WTC11 (cell line): Measurements from ENCODE around the gene ACAD9.

Experiments
- FOXJ3 ChIP-seq: sonication (generic); formaldehyde crosslinking; IDR thresholded peaks from 2 replicates; pipeline ENCODE4 v1.9.0; 2021; ENCODE audit warnings: missing genetic modification reagents, mild to moderate bottlenecking, borderline replicate concordance
- FOXP1 ChIP-seq: sonication (generic); formaldehyde crosslinking; IDR thresholded peaks from 2 replicates; pipeline ENCODE4 v1.8.0; 2022; ENCODE audit warnings: missing genetic modification reagents, mild to moderate bottlenecking, moderate library complexity, borderline replicate concordance
- GRHL2 ChIP-seq: fragments of 250-450 bp; sonication (Bioruptor Pico); IDR thresholded peaks from 2 replicates; pipeline ENCODE4 v1.8.0; 2022; ENCODE audit warnings: mild to moderate bottlenecking, moderate library complexity; ENCODE audit not compliant: insufficient replicate concordance, severe bottlenecking
- KAT7 ChIP-seq: sonication (generic); formaldehyde crosslinking; IDR thresholded peaks from 2 replicates; pipeline ENCODE4 v1.8.1; 2023; ENCODE audit warnings: missing genetic modification reagents, mild to moderate bottlenecking, borderline replicate concordance
- TP53 ChIP-seq: sonication (generic); formaldehyde crosslinking; IDR thresholded peaks from 2 replicates; pipeline ENCODE4 v1.8.1; 2023; ENCODE audit warnings: mild to moderate bottlenecking, missing genetic modification reagents
- ZNF317 ChIP-seq: sonication (generic); formaldehyde crosslinking; IDR thresholded peaks from 2 replicates; pipeline ENCODE4 v1.8.1; 2023; ENCODE audit warnings: low read depth, mild to moderate bottlenecking, moderate library complexity, missing genetic modification reagents, borderline replicate concordance
- TF ChIP-seq, protein P1 (sequence below): sonication (generic); formaldehyde crosslinking; IDR thresholded peaks from 2 replicates; pipeline ENCODE4 v1.8.0; 2022; ENCODE audit warnings: mild to moderate bottlenecking, missing genetic modification reagents
- TF ChIP-seq, protein P2 (sequence below): sonication (generic); formaldehyde crosslinking; IDR thresholded peaks from 2 replicates; pipeline ENCODE4 v1.8.1; 2023; ENCODE audit warnings: mild to moderate bottlenecking, missing genetic modification reagents, moderate library complexity
- TF ChIP-seq, protein P3 (sequence below): sonication (generic); formaldehyde crosslinking; conservative IDR thresholded peaks from 2 replicates; pipeline ENCODE4 v1.8.1; 2023; ENCODE audit warnings: mild to moderate bottlenecking, low read depth, missing genetic modification reagents, moderate library complexity
- TF ChIP-seq, protein P4 (sequence below): fragments of 200-600 bp; IDR thresholded peaks from 2 replicates; pipeline ENCODE4 v1.8.0; 2022; ENCODE audit warnings: antibody characterized with exemption
- TF ChIP-seq, protein P5 (sequence below): sonication (generic); formaldehyde crosslinking; conservative IDR thresholded peaks from 2 replicates; pipeline ENCODE4 v1.8.1; 2022; ENCODE audit warnings: mild to moderate bottlenecking, missing genetic modification reagents
- TF ChIP-seq, protein P6 (sequence below): sonication (generic); formaldehyde crosslinking; IDR thresholded peaks from 2 replicates; pipeline ENCODE4 v1.8.0; 2023; ENCODE audit warnings: missing genetic modification reagents, mild to moderate bottlenecking, borderline replicate concordance

DNA sequence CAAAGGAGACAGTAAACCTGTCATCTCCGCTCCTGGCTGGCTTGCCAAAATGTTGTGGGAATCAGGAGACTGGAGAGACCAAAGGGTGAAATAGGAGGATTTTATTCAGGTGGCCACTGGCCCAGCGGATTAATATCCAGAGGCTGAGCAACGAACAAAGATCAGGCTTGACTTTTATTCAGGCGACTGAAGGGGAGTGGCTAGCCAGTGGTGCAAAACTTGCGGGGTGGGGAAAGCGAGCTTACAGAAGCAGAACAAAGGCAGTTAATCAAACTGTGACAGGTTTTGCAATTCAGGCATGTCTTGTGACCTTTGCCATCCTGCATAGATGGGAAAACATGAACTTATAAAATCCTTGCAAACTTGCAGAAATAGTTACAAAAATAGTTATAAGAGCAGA, 19.8 kb upstream of the ACAD9 start:
- TF ChIP-seq KAT7 (no peak), GRHL2 (CRISPR knock-in tag) (no peak), FOXJ3 (CRISPR knock-in tag) (no peak), ZNF317 (no peak), FOXP1 (CRISPR knock-in tag) (no peak), TP53 (no peak)
- TF ChIP-seq, protein P1, sequence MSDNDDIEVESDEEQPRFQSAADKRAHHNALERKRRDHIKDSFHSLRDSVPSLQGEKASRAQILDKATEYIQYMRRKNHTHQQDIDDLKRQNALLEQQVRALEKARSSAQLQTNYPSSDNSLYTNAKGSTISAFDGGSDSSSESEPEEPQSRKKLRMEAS (CRISPR knock-in tag): no peak
- TF ChIP-seq, protein P2, sequence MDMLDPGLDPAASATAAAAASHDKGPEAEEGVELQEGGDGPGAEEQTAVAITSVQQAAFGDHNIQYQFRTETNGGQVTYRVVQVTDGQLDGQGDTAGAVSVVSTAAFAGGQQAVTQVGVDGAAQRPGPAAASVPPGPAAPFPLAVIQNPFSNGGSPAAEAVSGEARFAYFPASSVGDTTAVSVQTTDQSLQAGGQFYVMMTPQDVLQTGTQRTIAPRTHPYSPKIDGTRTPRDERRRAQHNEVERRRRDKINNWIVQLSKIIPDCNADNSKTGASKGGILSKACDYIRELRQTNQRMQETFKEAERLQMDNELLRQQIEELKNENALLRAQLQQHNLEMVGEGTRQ (CRISPR knock-in tag): no peak
- TF ChIP-seq, protein P3, sequence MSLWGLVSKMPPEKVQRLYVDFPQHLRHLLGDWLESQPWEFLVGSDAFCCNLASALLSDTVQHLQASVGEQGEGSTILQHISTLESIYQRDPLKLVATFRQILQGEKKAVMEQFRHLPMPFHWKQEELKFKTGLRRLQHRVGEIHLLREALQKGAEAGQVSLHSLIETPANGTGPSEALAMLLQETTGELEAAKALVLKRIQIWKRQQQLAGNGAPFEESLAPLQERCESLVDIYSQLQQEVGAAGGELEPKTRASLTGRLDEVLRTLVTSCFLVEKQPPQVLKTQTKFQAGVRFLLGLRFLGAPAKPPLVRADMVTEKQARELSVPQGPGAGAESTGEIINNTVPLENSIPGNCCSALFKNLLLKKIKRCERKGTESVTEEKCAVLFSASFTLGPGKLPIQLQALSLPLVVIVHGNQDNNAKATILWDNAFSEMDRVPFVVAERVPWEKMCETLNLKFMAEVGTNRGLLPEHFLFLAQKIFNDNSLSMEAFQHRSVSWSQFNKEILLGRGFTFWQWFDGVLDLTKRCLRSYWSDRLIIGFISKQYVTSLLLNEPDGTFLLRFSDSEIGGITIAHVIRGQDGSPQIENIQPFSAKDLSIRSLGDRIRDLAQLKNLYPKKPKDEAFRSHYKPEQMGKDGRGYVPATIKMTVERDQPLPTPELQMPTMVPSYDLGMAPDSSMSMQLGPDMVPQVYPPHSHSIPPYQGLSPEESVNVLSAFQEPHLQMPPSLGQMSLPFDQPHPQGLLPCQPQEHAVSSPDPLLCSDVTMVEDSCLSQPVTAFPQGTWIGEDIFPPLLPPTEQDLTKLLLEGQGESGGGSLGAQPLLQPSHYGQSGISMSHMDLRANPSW: no peak
- TF ChIP-seq, protein P4, sequence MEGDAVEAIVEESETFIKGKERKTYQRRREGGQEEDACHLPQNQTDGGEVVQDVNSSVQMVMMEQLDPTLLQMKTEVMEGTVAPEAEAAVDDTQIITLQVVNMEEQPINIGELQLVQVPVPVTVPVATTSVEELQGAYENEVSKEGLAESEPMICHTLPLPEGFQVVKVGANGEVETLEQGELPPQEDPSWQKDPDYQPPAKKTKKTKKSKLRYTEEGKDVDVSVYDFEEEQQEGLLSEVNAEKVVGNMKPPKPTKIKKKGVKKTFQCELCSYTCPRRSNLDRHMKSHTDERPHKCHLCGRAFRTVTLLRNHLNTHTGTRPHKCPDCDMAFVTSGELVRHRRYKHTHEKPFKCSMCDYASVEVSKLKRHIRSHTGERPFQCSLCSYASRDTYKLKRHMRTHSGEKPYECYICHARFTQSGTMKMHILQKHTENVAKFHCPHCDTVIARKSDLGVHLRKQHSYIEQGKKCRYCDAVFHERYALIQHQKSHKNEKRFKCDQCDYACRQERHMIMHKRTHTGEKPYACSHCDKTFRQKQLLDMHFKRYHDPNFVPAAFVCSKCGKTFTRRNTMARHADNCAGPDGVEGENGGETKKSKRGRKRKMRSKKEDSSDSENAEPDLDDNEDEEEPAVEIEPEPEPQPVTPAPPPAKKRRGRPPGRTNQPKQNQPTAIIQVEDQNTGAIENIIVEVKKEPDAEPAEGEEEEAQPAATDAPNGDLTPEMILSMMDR: no peak
- TF ChIP-seq, protein P5, sequence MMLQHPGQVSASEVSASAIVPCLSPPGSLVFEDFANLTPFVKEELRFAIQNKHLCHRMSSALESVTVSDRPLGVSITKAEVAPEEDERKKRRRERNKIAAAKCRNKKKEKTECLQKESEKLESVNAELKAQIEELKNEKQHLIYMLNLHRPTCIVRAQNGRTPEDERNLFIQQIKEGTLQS (CRISPR knock-in tag): no peak
- TF ChIP-seq, protein P6, sequence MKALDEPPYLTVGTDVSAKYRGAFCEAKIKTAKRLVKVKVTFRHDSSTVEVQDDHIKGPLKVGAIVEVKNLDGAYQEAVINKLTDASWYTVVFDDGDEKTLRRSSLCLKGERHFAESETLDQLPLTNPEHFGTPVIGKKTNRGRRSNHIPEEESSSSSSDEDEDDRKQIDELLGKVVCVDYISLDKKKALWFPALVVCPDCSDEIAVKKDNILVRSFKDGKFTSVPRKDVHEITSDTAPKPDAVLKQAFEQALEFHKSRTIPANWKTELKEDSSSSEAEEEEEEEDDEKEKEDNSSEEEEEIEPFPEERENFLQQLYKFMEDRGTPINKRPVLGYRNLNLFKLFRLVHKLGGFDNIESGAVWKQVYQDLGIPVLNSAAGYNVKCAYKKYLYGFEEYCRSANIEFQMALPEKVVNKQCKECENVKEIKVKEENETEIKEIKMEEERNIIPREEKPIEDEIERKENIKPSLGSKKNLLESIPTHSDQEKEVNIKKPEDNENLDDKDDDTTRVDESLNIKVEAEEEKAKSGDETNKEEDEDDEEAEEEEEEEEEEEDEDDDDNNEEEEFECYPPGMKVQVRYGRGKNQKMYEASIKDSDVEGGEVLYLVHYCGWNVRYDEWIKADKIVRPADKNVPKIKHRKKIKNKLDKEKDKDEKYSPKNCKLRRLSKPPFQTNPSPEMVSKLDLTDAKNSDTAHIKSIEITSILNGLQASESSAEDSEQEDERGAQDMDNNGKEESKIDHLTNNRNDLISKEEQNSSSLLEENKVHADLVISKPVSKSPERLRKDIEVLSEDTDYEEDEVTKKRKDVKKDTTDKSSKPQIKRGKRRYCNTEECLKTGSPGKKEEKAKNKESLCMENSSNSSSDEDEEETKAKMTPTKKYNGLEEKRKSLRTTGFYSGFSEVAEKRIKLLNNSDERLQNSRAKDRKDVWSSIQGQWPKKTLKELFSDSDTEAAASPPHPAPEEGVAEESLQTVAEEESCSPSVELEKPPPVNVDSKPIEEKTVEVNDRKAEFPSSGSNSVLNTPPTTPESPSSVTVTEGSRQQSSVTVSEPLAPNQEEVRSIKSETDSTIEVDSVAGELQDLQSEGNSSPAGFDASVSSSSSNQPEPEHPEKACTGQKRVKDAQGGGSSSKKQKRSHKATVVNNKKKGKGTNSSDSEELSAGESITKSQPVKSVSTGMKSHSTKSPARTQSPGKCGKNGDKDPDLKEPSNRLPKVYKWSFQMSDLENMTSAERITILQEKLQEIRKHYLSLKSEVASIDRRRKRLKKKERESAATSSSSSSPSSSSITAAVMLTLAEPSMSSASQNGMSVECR (CRISPR knock-in tag): no peak
